H1 (cell line): Measurements from ENCODE around the gene USP16. TPM values are rescaled to one million over a fixed set of nuclear protein-coding genes. Genes with fewer than 3 reads are reported as not detected.
A peak's percentile ranks its signal among the peaks of the same experiment; 100 is the strongest.

Experiments used
- CTCF ChIA-PET: fragments of 300-600 bp; sonication (Branson Sonifier 250); formaldehyde crosslinking; loops from one replicate; lab custom pipeline; 2021; ENCODE audit not compliant: partially characterized antibody; lab: Charles Lee
- POLR2A ChIA-PET: fragments of 300-600 bp; sonication (Branson Sonifier 250); formaldehyde crosslinking; loops from one replicate; lab custom pipeline; 2021; ENCODE audit warnings: inconsistent platforms; ENCODE audit not compliant: partially characterized antibody; lab: Charles Lee
- DNase-seq, 2 experiments: peaks; one replicate each; pipeline versions ENCODE4 v3.0.0 to v3.0.0-alpha.2; 2010 to 2022; ENCODE audit warnings: low spot score in 2 of 2, low read depth in 1 of 2, mixed read lengths in 1 of 2
- FAIRE-seq: peaks from 2 replicates; lab custom pipeline; 2011; peaks lifted over from hg19 to GRCh38; lab: Jason Lieb, UNC
- H2AFZ ChIP-seq: 2 replicates; pipeline ENCODE4 v1.8.1; 2012; ENCODE audit warnings: low read length, inconsistent platforms
- H2AK5ac ChIP-seq: 2 replicates; pipeline ENCODE4 v1.6.1; 2013; ENCODE audit warnings: low read depth, low read length
- H2BK120ac ChIP-seq: replicated peaks from 2 replicates; pipeline ENCODE3; 2013; ENCODE audit warnings: low read depth, low read length, inconsistent platforms
- H2BK12ac ChIP-seq: 2 replicates; pipeline ENCODE4 v1.6.1; 2013; ENCODE audit warnings: low read depth, low read length
- H2BK15ac ChIP-seq: 2 replicates; pipeline ENCODE4 v1.6.1; 2013; ENCODE audit warnings: low read length
- H2BK20ac ChIP-seq: 2 replicates; pipeline ENCODE4 v1.6.1; 2013; ENCODE audit warnings: low read length
- H2BK5ac ChIP-seq: 2 replicates; pipeline ENCODE4 v1.6.1; 2013; ENCODE audit warnings: low read depth, low read length
- H3K14ac ChIP-seq: 2 replicates; pipeline ENCODE4 v1.6.1; 2013; ENCODE audit warnings: inconsistent platforms; ENCODE audit not compliant: insufficient read length
- H3K18ac ChIP-seq: 2 replicates; pipeline ENCODE4 v1.6.1; 2013; ENCODE audit warnings: low read length; ENCODE audit errors: extremely low read depth
- H3K23ac ChIP-seq: 2 replicates; pipeline ENCODE4 v1.6.1; 2013; ENCODE audit warnings: inconsistent platforms; ENCODE audit not compliant: insufficient read length
- H3K23me2 ChIP-seq: 2 replicates; pipeline ENCODE4 v1.6.1; 2013; ENCODE audit warnings: low read depth, low read length
- H3K27ac ChIP-seq: 2 replicates; pipeline ENCODE4 v1.6.1; 2011; ENCODE audit warnings: low read depth, low read length, inconsistent platforms
- H3K27me3 ChIP-seq, 4 experiments: replicated peaks in 1 of 4; 1 replicate in 1 of 4; 2 replicates in 3 of 4; pipeline versions ENCODE4 v1.6.1 to v1.8.1; 2011 to 2013; ENCODE audit warnings: low read length in 3 of 4, mild to moderate bottlenecking in 3 of 4, inconsistent platforms in 2 of 4, mixed read lengths in 2 of 4, moderate library complexity in 1 of 4; ENCODE audit not compliant: control insufficient read depth in 3 of 4, insufficient read depth in 3 of 4; ENCODE audit errors: extremely low read depth in 1 of 4
- H3K36me3 ChIP-seq, 4 experiments: 2 replicates each; pipeline versions ENCODE4 v1.6.1 to v1.8.1; 2011 to 2013; ENCODE audit warnings: mild to moderate bottlenecking in 4 of 4, low read length in 3 of 4, moderate library complexity in 2 of 4, control low read depth in 1 of 4, inconsistent platforms in 1 of 4; ENCODE audit not compliant: insufficient read depth in 4 of 4, control insufficient read depth in 2 of 4
- H3K4ac ChIP-seq: replicated peaks from 2 replicates; pipeline ENCODE3; 2013; ENCODE audit warnings: low read length, low read depth, mixed read lengths, inconsistent platforms; ENCODE audit not compliant: insufficient read length
- H3K4me1 ChIP-seq, 4 experiments: replicated peaks in 1 of 4; 1 replicate in 1 of 4; 2 replicates in 3 of 4; pipeline versions ENCODE4 v1.6.1 to v1.8.1; 2011 to 2013; ENCODE audit warnings: low read length in 3 of 4, inconsistent platforms in 2 of 4, mixed read lengths in 1 of 4; ENCODE audit not compliant: insufficient read depth in 4 of 4, control insufficient read depth in 3 of 4
- H3K4me2 ChIP-seq, 2 experiments: 2 replicates each; pipeline versions ENCODE4 v1.6.1 to v1.8.1; 2011 to 2013; ENCODE audit warnings: low read depth in 2 of 2, low read length in 2 of 2, control low read depth in 1 of 2, inconsistent platforms in 1 of 2, mild to moderate bottlenecking in 1 of 2; ENCODE audit not compliant: insufficient read depth in 1 of 2
- H3K4me3 ChIP-seq, 4 experiments: fragments of 200-600, 300-600 bp in 1 of 4; sonication (generic), shearing (Covaris generic), sonication (Bioruptor Twin) in 1 of 4; 2 replicates each; pipeline versions ENCODE4 v1.5.1 to v1.8.1; 2011 to 2016; ENCODE audit warnings: low read length in 4 of 4, low read depth in 3 of 4, control low read depth in 2 of 4, inconsistent platforms in 2 of 4, mild to moderate bottlenecking in 2 of 4, mixed read lengths in 1 of 4, moderate library complexity in 1 of 4; ENCODE audit not compliant: insufficient read depth in 2 of 4; ENCODE audit errors: extremely low read depth in 1 of 4
- H3K56ac ChIP-seq: replicated peaks from 2 replicates; pipeline ENCODE3; 2013; ENCODE audit warnings: low read depth, mild to moderate bottlenecking, mixed read lengths, low read length, inconsistent platforms; ENCODE audit not compliant: insufficient read length
- H3K79me1 ChIP-seq: 2 replicates; pipeline ENCODE4 v1.6.1; 2013; ENCODE audit warnings: low read depth, low read length, control low read depth
- H3K79me2 ChIP-seq, 2 experiments: 2 replicates each; pipeline versions ENCODE4 v1.6.1 to v1.8.1; 2012 to 2013; ENCODE audit warnings: low read length in 2 of 2, mild to moderate bottlenecking in 2 of 2, inconsistent platforms in 1 of 2; ENCODE audit not compliant: insufficient read depth in 2 of 2, control insufficient read depth in 1 of 2
- H3K9ac ChIP-seq, 4 experiments: replicated peaks in 1 of 4; 1 replicate in 1 of 4; 2 replicates in 3 of 4; pipeline versions ENCODE4 v1.6.1 to v1.8.1; 2011 to 2013; ENCODE audit warnings: low read depth in 3 of 4, low read length in 3 of 4, control low read depth in 2 of 4, mild to moderate bottlenecking in 2 of 4, moderate library complexity in 2 of 4, inconsistent platforms in 1 of 4; ENCODE audit errors: extremely low read depth in 1 of 4
- H3K9me3 ChIP-seq, 2 experiments: 2 replicates each; pipeline versions ENCODE4 v1.6.1 to v1.8.1; 2012 to 2013; ENCODE audit warnings: mild to moderate bottlenecking in 2 of 2, moderate library complexity in 2 of 2, control low read depth in 1 of 2, inconsistent platforms in 1 of 2, low read depth in 1 of 2, low read length in 1 of 2, mixed read lengths in 1 of 2; ENCODE audit not compliant: insufficient read depth in 2 of 2
- H4K20me1 ChIP-seq, 2 experiments: replicated peaks in 1 of 2; 2 replicates each; pipeline versions ENCODE3 to v1.8.1; 2011 to 2013; ENCODE audit warnings: inconsistent platforms in 2 of 2, low read length in 2 of 2, mild to moderate bottlenecking in 1 of 2; ENCODE audit not compliant: insufficient read depth in 2 of 2, control insufficient read depth in 1 of 2
- H4K5ac ChIP-seq: 2 replicates; pipeline ENCODE4 v1.6.1; 2013; ENCODE audit warnings: low read length, low read depth, mixed read lengths, inconsistent platforms; ENCODE audit not compliant: insufficient read length
- H4K8ac ChIP-seq: 2 replicates; pipeline ENCODE4 v1.8.0; 2013; ENCODE audit warnings: mild to moderate bottlenecking, moderate library complexity, low read length, inconsistent platforms; ENCODE audit not compliant: insufficient read depth; ENCODE audit errors: extremely low read depth
- H4K91ac ChIP-seq: replicated peaks from 2 replicates; pipeline ENCODE3; 2013; ENCODE audit warnings: low read length, mixed read lengths, inconsistent platforms; ENCODE audit not compliant: insufficient read length
- ASH2L ChIP-seq: fragments of 200-600, 300-600 bp; sonication (generic); IDR thresholded peaks from one replicate; pipeline ENCODE4 v1.7.1; 2017; ENCODE audit warnings: low read length
- CEBPB ChIP-seq: IDR thresholded peaks from 2 replicates; pipeline ENCODE4 v1.6.1; 2012; ENCODE audit warnings: low read depth, low read length
- CHD1 ChIP-seq: IDR thresholded peaks from 2 replicates; pipeline ENCODE4 v1.6.1; 2012; ENCODE audit warnings: low read depth, low read length, improper control_type of control experiment
- POLR2A ChIP-seq, 2 experiments: IDR thresholded peaks; 1 replicate in 1 of 2; 2 replicates in 1 of 2; pipeline ENCODE4 v1.6.1; 2011; ENCODE audit warnings: low read depth in 2 of 2, low read length in 2 of 2, mild to moderate bottlenecking in 2 of 2; ENCODE audit errors: control extremely low read depth in 1 of 2
- SAP30 ChIP-seq: fragments of 300-600 bp; sonication (generic); IDR thresholded peaks from 2 replicates; pipeline ENCODE4 v1.7.1; 2012; ENCODE audit warnings: low read length, moderate library complexity, mild to moderate bottlenecking, inconsistent platforms; ENCODE audit not compliant: insufficient read depth, insufficient replicate concordance
- WGBS, 2 experiments: shearing (Covaris generic) in 1 of 2; methylation state at CpG; one replicate each; pipeline versions ENCODE4 v1.1.6 to v1.1.7; 2013 to 2015; ENCODE audit warnings: low lambda C conversion rate in 2 of 2, mixed read lengths in 2 of 2, inconsistent platforms in 1 of 2, low coverage in 1 of 2, missing lambda C conversion rate in 1 of 2; ENCODE audit not compliant: insufficient replicate concordance in 2 of 2, insufficient coverage in 1 of 2, insufficient read length in 1 of 2; ENCODE audit errors: extremely low coverage in 1 of 2, missing lambda C conversion rate in 1 of 2; 5-methylcytosine and 5-hydroxymethylcytosine counted together
- polyA plus RNA-seq, 7 experiments: library from polyadenylated mRNA; depleted of rRNA in 3 of 7; stranded (reverse) in 5 of 7; unstranded in 2 of 7; fragments of >200 nt in 5 of 7; fragments of 200-250 nt in 2 of 7; gene quantifications; 1 replicate in 5 of 7; 2 replicates in 1 of 7; 4 replicates in 1 of 7; pipeline versions ENCODE4 v1.2.1 to v1.2.3, GENCODE V29; 2011 to 2013; ENCODE audit warnings: missing spikeins in 2 of 7, mixed read lengths in 2 of 7
- total RNA-seq: library from RNA; stranded (reverse); fragmentation: NEBNext Ultra II Directional; extraction: Animal tissue kit (Norgen Biotek cat#: 25700); gene quantifications from 2 replicates; pipeline ENCODE4 v1.2.1, GENCODE V29; 2021
- TF ChIP-seq, protein P1 (sequence below): IDR thresholded peaks from 2 replicates; pipeline ENCODE4 v1.6.1; 2011; ENCODE audit warnings: low read depth, mild to moderate bottlenecking, low read length; ENCODE audit not compliant: insufficient read depth

Gene USP16
- total and polyA plus RNA-seq, 2 of the 8 experiments (the other 6 are each of a cell fraction or from before 2014, with no cell fraction given): 3.4 to 19.1 TPM

DNA sequence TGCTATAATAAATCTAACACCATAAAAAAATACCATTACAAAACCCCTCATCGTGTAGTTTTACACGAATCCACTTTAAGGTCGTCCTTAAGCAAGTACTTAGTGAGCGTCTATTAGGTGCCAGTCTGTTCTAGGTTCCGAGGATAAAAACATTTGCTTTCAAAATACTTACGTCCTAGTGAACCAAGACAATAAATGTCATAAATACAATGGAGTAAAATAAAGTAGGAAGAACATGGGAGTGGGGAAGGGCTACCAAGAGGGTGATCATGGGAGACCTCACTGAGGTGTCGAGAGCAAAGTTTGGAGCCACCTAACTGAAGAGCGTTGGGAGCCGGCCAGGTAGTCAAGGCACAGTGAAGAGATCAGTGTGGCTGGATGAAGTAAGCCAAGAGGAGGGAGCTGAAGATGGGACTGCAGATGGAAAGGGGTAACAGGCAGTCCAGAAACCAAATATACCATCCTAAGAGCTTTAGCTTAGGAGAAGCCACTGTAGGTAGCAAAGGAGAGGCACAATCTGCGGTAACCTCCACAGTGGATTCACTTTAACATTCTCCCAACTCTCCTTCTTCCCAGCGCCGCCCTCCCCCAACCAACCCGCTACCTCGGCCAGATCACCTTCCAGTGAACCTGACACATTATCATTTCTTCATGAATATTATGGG is 32.5 kb upstream of the USP16 start:
- H2AFZ ChIP-seq: peak overlapping the region; percentile 80
- TF ChIP-seq CEBPB: no peak
- TF ChIP-seq ASH2L: no peak
- no peak for TF ChIP-seq CHD1
- TF ChIP-seq POLR2A (IDR thresholded peaks at IDR 0.05; ENCODE audit: control extremely low read depth in 1 of 2, low read depth in 2 of 2, low read length in 2 of 2): peak in 1 of 2 experiments; percentile 41; a peak in 1 of 3 replicates
- TF ChIP-seq SAP30: no peak
- TF ChIP-seq, protein P1, sequence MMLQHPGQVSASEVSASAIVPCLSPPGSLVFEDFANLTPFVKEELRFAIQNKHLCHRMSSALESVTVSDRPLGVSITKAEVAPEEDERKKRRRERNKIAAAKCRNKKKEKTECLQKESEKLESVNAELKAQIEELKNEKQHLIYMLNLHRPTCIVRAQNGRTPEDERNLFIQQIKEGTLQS: no peak
- TF ChIP-seq, all 59 proteins: peak for 1
- H3K23ac ChIP-seq: no peak overlapping the region
- peaks cover 7% of the 10 kb centered on the region; the same call in 1 of the 2 replicates for H3K23me2 ChIP-seq
- peak overlapping the region; percentile 46 for H2BK5ac ChIP-seq
- no peak overlapping the region for H2AK5ac ChIP-seq
- CTCF ChIA-PET: interaction anchor here (0.6 to 0.9 kb wide), 2 partner anchors 83 to 97 kb away, joined by 3 to 5 read pairs; no protein-coding TSS in a partner anchor
- peaks cover 5% of the 10 kb centered on the region for H3K79me1 ChIP-seq
- H3K14ac ChIP-seq: no peak overlapping the region
- no peaks in the 10 kb centered on the region for H3K36me3 ChIP-seq
- H2BK12ac ChIP-seq: no peak overlapping the region
- no peak overlapping the region for H4K5ac ChIP-seq
- peaks cover 0 to 2% of the 10 kb centered on the region in 2 experiments for H4K20me1 ChIP-seq
- 26% methylated on average over 14 of the region's 14 CpGs; no CpG with 5 or more reads in 1 of the 2 experiments for WGBS, 2 experiments
- peak overlapping the region; percentile 48 for H3K27ac ChIP-seq
- no peak overlapping the region for H3K56ac ChIP-seq
- no peaks in the 10 kb centered on the region for H3K27me3 ChIP-seq
- H4K91ac ChIP-seq: no peak overlapping the region
- peaks cover 0 to 4% (median 1%) of the 10 kb centered on the region in 4 experiments; a peak in 3 of 7 replicates for H3K4me1 ChIP-seq
- peak overlapping the region; percentile 86 to 98 (median 94) for H3K4me3 ChIP-seq
- POLR2A ChIA-PET: interaction anchor here (0.8 to 3.2 kb wide), 5 partner anchors 9 to 81 kb away, joined by 4 to 28 read pairs (median 10); partner anchors contain the start of gene USP16
- H3K9me3 ChIP-seq: no peaks in the 10 kb centered on the region
- H3K18ac ChIP-seq: no peak overlapping the region
- no peak overlapping the region for H3K4ac ChIP-seq
- DNase-seq: no peak
- no peak overlapping the region for H2BK120ac ChIP-seq
- no peak overlapping the region for H2BK15ac ChIP-seq
- H3K9ac ChIP-seq: peak overlapping the region; percentile 68 to 90 (median 74)
- H3K4me2 ChIP-seq: peak overlapping the region; percentile 84 to 87
- H3K79me2 ChIP-seq: peaks cover 0 to 45% of the 10 kb centered on the region in 2 experiments; a peak in 3 of 4 replicates
- FAIRE-seq: no peak
- no peak overlapping the region for H2BK20ac ChIP-seq
- no peak overlapping the region; the same call in 1 of the 2 replicates for H4K8ac ChIP-seq
